Measurements from ENCODE around the gene CCDC47.

The CCDC47 gene

GRCh38 chr17:63764716-63765115 lies 8.7 kb downstream of the CCDC47 start:
- TF ChIP-seq, protein P1, sequence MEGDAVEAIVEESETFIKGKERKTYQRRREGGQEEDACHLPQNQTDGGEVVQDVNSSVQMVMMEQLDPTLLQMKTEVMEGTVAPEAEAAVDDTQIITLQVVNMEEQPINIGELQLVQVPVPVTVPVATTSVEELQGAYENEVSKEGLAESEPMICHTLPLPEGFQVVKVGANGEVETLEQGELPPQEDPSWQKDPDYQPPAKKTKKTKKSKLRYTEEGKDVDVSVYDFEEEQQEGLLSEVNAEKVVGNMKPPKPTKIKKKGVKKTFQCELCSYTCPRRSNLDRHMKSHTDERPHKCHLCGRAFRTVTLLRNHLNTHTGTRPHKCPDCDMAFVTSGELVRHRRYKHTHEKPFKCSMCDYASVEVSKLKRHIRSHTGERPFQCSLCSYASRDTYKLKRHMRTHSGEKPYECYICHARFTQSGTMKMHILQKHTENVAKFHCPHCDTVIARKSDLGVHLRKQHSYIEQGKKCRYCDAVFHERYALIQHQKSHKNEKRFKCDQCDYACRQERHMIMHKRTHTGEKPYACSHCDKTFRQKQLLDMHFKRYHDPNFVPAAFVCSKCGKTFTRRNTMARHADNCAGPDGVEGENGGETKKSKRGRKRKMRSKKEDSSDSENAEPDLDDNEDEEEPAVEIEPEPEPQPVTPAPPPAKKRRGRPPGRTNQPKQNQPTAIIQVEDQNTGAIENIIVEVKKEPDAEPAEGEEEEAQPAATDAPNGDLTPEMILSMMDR (IDR thresholded peaks at IDR 0.05; ENCODE audit: control extremely low read depth, extremely low read depth, low read depth, missing control alignments), result no peak
- ChIA-PET CTCF (interaction anchor here (1.2 to 2.5 kb wide), 3 partner anchors 9 to 51 kb away, joined by 3 to 8 read pairs (median 7); partner anchors contain the start of genes CCDC47 and DDX42), POLR2A (no interaction called here)
- no peak for DNase-seq (ENCODE audit: extremely low spot score)

GRCh38 chr17:63762161-63763078 lies 11.0 kb downstream of the CCDC47 start:
- DNase-seq (ENCODE audit: extremely low spot score), result no peak
- TF ChIP-seq, protein P1 (IDR thresholded peaks at IDR 0.05; ENCODE audit: control extremely low read depth, extremely low read depth, low read depth, missing control alignments), result no peak
- POLR2A ChIA-PET, result interaction anchor here (1.2 kb wide), 1 partner anchor 11 kb away, joined by 4 read pairs; the partner anchor contains the start of genes CCDC47 and DDX42
- CTCF ChIA-PET, result interaction anchor here (0.7 to 1.9 kb wide), 7 partner anchors 10 to 86 kb away, joined by 3 to 8 read pairs (median 3); partner anchors contain the start of genes CCDC47 and DDX42

GRCh38 chr17:63760771-63761539 lies 12.4 kb downstream of the CCDC47 start:
- TF ChIP-seq, protein P1 (IDR thresholded peaks at IDR 0.05; ENCODE audit: control extremely low read depth, extremely low read depth, low read depth, missing control alignments), result no peak
- no peak for DNase-seq (ENCODE audit: extremely low spot score)
- POLR2A ChIA-PET, result interaction anchor here (0.6 kb wide), 1 partner anchor 18 kb away, joined by 9 read pairs; no protein-coding TSS in a partner anchor
- CTCF ChIA-PET, result interaction anchor here (1.3 to 1.5 kb wide), 2 partner anchors 15 to 16 kb away, joined by 3 read pairs; no protein-coding TSS in a partner anchor

DNA sequence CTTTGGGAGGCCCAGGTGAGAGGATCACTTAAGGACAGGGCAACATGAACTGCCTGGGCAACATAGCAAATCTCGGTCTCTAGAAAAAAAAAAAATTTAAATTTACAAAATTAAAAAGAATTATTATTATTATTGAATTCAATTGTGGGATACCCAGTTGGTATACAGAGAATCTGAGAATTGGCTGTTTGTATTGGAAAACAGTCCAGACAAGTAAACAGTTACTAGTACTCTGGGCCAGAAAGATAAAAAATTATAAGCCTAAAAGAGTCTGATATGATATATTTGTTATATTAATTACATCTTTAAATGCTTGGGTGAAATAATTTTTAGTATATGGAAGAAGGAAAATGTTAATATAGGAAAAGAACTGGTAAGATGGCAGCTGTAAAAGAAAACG lies 15.0 kb downstream of the CCDC47 start:
- POLR2A ChIA-PET, result no interaction called here

GRCh38 chr17:63754046-63754445 lies 19.4 kb downstream of the CCDC47 start:
- TF ChIP-seq, protein P1 (IDR thresholded peaks at IDR 0.05; ENCODE audit: control extremely low read depth, extremely low read depth, low read depth, missing control alignments), result no peak
- ChIA-PET CTCF (no interaction called here), POLR2A (no interaction called here)
- DNase-seq (ENCODE audit: extremely low spot score), result no peak

More for the DNA sequence above, 15.0 kb downstream of the CCDC47 start:
- TF ChIP-seq, protein P1 (IDR thresholded peaks at IDR 0.05; ENCODE audit: control extremely low read depth, extremely low read depth, low read depth, missing control alignments), result no peak
- CTCF ChIA-PET, result no interaction called here
- no peak for DNase-seq (ENCODE audit: extremely low spot score)

- POLR2A ChIA-PET, result no interaction called here
- TF ChIP-seq, protein P1 (IDR thresholded peaks at IDR 0.05; ENCODE audit: control extremely low read depth, extremely low read depth, low read depth, missing control alignments), result no peak
- CTCF ChIA-PET, result no interaction called here
- no peak for DNase-seq (ENCODE audit: extremely low spot score)
These were observed 20.2 kb downstream of the CCDC47 start for GRCh38 chr17:63753215-63753614.
